GM21786 (cell line): Measurements from ENCODE around the gene TLE3.
"Not testable (repeated sequence)": the region's sequence is repeated elsewhere in the genome, so short reads cannot be mapped to it uniquely, and the experiment has no call there.

Experiments
- ATAC-seq: cut with Tn5 transposase; IDR thresholded peaks from one replicate; pipeline ENCODE4 v1.9.1; 2021; ENCODE audit not compliant: unreplicated experiment

TLE3 gene

GRCh38 chr15:70097321-70098152 lies at the start of gene TLE3:
TLE3 (minus strand) TSS chr15:70097917; CDS start chr15:70096798, 1,119 bp downstream.
- ATAC-seq = peak; percentile 57

DNA sequence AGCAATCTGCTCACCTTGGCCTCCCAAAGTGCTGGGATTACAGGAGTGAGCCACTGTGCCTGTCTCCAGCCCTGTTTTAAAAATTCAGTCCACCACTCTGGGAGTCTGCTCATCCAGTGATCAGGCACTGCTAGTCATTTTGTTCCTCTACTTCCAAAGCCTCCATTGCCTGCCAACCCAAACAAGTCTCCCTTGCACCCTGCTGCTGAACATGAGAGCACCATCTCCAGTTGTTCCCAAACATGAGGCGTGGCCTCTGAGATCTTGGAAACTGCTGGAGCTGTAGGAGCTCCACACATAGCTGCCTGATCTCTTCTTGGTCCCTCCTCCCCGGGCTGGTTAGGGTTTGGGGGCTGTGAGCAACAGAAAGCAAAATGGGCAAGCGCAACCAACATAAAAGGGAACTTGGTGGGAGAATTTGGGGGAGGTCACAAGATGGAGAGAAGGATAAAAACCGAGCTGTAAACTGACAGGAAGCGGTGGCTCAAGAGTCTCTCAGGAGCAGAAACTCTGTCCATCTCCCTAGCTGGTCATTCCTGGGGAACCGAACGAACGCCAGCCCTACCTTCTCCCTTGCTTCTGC lies 49.6 kb upstream of the TLE3 start:
- no peak for ATAC-seq

GRCh38 chr15:70146771-70147170 lies 49.1 kb upstream of the TLE3 start:
- ATAC-seq = no peak

DNA sequence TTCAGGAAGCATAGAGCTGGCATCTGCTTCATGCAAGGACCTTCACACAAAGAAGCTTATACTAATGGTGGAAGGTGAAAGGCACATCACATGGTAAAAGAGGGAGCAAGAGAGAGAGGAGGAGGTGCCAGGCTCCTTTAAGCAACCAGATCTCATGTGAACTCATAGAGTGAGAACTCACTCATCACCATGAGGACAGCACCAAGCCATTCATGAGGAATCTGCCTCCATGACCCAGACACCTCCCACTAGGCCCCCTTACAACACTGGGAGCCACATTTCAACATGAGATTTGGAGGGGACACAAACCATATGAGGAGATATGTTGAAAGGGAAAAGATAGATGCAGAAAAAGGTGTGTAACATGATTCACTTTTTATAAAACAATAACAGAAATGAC lies 48.4 kb upstream of the TLE3 start:
- no peak for ATAC-seq

DNA sequence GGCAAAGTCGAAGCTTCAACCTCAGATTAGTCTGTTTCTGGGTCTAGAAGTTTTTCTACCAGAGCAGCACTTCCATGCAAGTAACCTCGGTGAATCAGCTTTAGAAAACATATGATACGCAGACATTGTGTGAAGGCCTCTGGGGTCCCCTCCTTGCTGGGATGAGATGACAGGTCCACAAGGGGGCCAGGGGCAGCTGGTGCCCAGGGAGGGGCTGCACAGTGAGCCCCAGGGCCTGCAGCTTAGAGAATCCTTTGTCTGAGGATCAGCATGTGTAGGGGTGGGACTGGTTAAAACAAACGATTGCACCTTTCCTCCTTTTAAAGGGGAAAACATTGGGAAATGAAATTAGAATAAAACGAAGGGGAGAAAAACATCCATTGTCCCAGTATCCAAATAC lies 47.5 kb upstream of the TLE3 start:
- ATAC-seq = no peak

- ATAC-seq = no peak
These were observed 44.8 kb upstream of the TLE3 start for GRCh38 chr15:70142322-70143191.

- ATAC-seq = no peak
These were observed 44.3 kb upstream of the TLE3 start for GRCh38 chr15:70142072-70142321.

- ATAC-seq = no peak
These were observed 43.8 kb upstream of the TLE3 start for GRCh38 chr15:70141376-70142071.

DNA sequence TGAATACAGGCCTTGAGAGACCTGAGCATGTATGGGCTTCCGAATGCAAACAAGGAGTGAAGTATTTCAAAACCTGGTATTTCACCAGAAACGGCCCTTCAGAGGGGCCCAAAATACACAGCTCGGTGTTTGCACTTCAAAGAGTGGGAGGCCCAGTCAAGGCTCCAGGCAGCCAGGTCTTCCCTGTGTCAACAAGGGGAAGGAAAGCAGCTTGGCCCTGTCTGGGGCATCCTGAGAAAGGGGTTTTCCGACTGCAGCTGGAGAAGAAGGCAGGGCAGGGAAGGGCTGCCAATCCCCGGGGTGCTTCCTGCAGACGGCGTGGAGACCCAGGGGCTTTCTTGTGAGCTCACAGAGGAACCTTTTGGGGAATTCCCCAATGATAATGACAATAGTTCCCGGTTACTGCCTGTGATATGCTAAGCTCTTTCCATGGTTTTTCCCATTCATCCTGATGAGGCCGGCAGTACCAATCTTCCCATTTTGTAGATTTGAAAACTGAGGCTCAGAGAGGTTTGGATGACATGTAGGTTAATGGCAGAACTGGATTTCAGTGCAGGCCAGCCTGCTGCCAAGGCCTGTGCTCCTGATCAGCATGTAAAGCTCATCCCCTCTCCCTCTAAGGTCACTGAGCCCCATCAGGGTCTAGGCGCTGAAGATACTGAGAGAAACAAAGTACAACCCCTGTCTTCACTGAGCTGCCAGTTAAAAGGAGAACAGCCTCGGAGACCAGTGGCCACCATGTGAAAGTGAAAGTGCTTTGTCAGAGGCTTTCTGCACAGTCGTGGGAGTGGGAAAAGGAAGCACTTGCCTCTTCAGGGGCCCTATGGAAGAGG lies 43.0 kb upstream of the TLE3 start:
- ATAC-seq = peak; percentile 40

GRCh38 chr15:70140025-70140542 lies 42.4 kb upstream of the TLE3 start:
- no peak for ATAC-seq

DNA sequence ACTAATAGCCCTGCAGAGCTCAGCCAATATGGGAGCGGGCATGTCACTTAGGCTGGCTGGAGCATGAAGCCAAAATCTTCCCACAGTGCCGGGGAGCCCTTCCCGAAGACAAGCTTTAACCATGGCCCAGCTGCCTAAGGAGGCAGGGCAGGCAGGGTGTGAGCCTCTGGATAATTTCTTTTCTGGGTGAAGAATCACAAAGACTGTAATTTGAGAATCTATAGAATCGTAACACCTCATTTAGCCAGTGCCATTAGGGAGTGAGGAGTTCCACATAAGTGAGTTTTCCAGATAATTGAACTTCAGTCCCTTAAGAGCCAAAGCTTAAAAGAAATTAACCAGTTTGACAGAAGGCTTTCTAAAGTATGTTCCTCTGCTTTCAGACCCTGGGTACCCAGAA lies 40.2 kb upstream of the TLE3 start:
- ATAC-seq = no peak

- not testable (repeated sequence) for ATAC-seq
These were observed 39.3 kb upstream of the TLE3 start for GRCh38 chr15:70137021-70137420.

DNA sequence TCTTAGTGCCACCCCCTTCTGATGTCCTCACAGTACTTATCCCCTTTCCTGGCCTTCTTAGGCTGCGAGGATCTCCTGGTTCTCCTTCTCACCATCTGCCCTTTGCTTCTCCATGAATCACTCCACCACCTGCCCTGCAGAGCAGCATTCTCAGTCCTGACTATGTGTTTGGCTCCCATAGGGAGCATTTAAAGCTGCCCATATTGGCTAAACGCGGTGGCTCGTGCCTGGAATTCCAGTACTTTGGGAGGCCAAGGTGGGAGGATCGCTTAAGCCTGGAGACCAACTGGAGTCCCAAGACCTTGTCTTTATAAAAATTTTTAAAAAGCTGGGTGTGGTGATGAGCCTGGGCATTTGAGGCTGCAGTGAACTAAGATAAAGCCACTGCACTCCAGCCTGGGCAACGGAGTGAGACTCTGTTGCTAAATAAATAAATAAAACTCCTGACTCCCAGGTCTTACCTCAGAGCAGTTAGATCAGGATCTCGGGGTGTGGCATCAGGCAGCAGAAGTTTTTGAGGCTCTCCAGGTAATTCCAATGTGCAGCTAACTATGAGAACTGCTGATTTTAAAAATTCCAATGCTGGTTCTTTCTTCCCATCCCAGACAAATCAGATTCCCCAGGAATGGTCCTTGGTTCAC lies 36.2 kb upstream of the TLE3 start:
- no peak for ATAC-seq

- no peak for ATAC-seq
These were observed 35.6 kb upstream of the TLE3 start for GRCh38 chr15:70133296-70133695.

- ATAC-seq = no peak
These were observed 34.9 kb upstream of the TLE3 start for GRCh38 chr15:70132571-70132970.

- ATAC-seq = no peak
These were observed 34.4 kb upstream of the TLE3 start for GRCh38 chr15:70132139-70132538.

GRCh38 chr15:70128414-70129140 lies 30.9 kb upstream of the TLE3 start:
- no peak for ATAC-seq

- ATAC-seq = no peak
These were observed 30.2 kb upstream of the TLE3 start for GRCh38 chr15:70127770-70128413.
